GM19395 (cell line): ENCODE results near the gene NOSTRIN.
"Not testable (repeated sequence)": the region's sequence is repeated elsewhere in the genome, so short reads cannot be mapped to it uniquely, and the experiment has no call there.

Source experiments
- ATAC-seq: cut with Tn5 transposase; IDR thresholded peaks from one replicate; pipeline ENCODE4 v1.9.1; 2021; ENCODE audit warnings: mild to moderate bottlenecking, moderate library complexity; ENCODE audit not compliant: unreplicated experiment

The NOSTRIN gene

GRCh38 chr2:168867164-168867563 is 64.7 kb downstream of the NOSTRIN start:
- ATAC-seq: not testable (repeated sequence)

DNA sequence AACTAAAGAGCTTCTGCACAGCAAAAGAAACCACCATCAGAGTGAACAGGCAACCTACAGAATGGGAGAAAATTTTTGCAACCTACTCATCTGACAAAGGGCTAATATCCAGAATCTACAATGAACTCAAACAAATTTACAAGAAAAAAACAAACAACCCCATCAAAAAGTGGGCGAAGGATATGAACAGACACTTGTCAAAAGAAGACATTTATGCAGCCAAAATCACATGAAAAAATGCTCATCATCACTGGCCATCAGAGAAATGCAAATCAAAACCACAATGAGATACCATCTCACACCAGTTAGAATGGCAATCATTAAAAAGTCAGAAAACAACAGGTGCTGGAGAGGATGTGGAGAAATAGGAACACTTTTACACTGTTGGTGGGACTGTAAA is 67.9 kb downstream of the NOSTRIN start:
- not testable (repeated sequence) for ATAC-seq

- ATAC-seq: not testable (repeated sequence)
Measured at GRCh38 chr2:168870824-168871223, 68.4 kb downstream of the NOSTRIN start.

- ATAC-seq: no peak
Measured at GRCh38 chr2:168874368-168875054, 72.1 kb downstream of the NOSTRIN start.

DNA sequence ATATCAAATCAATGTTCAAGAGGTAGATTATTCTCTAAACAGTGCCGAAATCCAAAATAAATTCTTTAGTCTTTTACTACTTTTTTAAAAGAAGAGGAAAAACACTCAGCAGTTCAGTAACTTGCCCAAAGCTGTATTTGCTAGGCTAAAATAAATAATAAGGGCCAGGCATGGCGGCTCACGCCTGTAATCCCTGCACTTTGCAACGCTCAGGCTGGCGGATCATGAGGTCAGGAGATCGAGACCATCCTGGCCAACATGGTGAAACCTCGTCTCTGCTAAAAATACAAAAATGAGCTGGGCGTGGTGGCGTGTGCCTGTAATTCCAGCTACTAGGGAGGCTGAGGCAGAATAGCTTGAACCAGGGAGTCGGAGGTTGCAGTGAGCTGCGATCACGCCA is 79.7 kb downstream of the NOSTRIN start:
- ATAC-seq: not testable (repeated sequence)

DNA sequence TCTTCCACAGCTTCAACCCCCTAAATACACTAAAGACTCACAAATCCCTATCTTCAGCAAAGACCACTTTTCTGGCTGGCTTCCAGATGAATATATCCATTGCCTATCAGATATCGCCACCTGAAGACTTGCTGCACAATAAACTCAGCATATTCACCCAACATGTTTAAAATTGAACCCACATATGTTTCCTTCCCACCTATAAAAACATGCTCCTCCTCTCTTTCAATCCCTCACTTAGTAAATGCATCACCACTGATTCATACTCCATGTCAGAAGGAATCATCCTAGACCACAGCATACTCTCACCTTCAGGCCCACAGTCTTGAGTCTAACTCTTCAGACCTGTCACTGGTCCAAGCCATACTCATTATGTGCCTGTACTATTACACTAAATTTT is 82.5 kb downstream of the NOSTRIN start:
- no peak for ATAC-seq

DNA sequence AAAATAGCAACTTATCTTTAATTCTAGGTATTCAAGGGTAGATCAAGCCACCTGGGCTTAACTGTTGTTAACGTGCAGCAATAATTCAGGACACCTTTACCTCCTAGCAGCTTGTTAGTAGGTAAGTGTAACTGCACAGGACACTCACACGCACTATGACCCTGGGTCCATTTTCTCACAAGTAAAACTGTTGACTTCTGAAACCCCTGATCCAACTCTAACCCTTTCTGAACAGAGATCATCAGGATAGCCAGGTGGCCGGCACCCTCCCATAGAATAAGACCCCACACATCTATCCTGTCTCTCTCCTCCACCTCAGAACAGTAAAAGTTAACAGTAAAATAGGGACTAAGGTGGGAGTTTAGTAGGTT is 87.2 kb downstream of the NOSTRIN start:
- peak; percentile 10 for ATAC-seq

DNA sequence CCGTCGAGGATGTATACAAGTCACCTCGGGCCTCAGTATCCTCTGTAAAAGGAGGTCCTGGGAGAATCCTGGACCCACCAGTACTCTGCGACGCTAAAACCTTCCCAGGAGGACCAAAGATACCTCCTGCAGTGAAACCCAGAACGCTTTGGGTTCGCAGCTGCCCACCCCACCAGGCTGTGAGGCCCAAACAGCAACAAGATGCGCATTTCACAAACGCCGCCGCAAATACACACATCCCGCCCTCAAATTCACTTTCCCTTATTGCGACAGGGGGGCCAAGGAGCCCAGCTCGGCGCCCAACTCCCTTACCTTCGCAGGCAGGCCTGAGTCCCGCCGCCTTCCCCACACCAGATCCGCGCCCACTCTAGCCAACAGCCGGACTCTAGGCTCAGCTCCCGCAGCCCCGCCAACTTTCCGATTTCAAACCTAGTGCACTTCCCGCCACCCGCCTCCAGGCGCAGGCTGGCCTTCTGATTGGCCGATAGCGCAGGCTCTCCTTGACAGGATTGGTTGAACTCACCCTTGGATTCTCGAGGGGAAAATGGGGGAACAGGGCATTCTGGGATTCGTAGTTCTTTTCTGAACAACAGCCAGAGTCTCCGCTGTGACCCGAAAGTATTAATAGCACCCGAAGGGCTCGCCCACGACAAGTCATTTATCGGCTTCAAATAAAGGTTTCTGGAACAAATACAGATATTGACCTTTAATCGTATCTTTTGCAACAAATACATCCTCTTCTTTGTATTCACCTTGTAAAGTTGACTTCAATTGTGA is 87.8 kb downstream of the NOSTRIN start, which contains the start of gene SPC25:
TSS of gene SPC25 (minus strand) at position 425 of the 777 bp plus-strand sequence. CDS start 911 bp downstream, outside the sequence.
- ATAC-seq: peak; percentile 100

DNA sequence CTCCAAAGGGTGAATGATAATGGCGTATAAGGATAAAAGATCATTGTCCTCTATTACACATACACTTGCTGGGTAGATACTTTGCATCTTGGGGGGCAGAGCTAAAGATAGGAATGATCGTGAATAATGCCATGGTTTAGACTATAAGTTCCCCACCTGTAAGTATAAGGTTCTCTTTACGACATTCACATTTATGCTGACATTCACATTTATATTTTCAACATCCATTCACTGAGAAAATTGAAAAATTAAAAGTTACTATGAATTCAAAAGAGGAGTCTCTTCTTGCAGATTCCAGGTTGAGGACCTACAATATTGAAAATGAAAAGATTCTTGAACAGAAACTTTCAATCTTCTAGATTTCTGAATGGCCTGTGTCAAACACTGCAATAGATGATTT is 89.9 kb downstream of the NOSTRIN start:
- ATAC-seq: no peak

- ATAC-seq: no peak
Measured at GRCh38 chr2:168894101-168894500, 91.7 kb downstream of the NOSTRIN start.

DNA sequence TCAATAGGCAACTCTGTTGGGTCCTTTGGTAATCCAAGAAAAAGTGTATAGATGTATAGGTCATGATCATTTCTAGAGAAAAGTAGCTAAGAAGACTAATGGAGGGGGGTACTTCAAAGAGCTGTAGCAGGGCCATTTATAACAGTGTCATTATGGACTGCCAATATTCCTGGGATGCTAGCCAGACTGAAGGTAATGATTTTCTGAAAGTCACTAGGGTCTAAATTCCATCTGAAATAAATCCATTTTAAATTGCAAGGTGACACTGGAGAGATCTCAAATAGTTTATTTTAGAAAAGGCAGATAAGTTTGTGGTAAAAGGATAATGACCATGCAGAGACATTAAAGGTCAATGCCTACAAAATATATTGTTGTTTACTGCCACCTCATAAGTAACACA is 92.3 kb downstream of the NOSTRIN start:
- no peak for ATAC-seq

- no peak for ATAC-seq
Measured at GRCh38 chr2:168895771-168896170, 93.3 kb downstream of the NOSTRIN start.

DNA sequence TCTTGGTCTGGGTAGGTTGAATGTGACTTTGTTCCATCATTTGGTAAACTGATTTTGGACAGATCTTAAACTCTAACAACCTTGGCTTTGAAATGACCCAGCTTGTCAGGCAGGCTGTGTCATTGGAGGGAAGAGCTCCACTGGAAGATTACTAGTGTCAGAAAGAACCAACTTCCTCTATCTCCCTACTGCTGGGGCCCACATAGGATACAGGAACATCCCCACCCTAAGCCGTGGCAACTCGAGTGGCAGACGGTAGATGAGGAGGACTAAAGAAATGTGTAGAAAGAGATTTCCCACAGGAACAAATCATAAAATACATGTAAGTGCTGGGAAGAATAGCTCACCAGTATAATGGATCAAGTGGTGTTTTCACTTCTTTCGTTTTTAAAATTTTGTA is 94.3 kb downstream of the NOSTRIN start:
- no peak for ATAC-seq

DNA sequence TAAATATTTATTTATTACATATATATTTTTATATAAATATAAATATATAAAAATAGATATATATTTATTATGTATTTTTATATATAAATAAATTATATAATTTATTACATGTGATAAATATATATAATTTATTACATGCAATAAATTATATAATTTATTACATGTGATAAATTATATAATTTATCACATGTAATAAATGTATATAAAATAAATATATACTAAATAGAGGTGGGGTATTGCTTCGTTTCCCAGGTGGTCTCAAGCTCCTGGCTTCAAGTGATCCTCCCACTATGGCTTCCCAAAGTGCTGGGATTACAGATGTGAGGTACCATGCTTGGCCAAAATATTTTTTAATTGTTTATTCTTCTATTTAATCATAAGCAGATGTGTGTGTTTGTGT is 95.0 kb downstream of the NOSTRIN start:
- no peak for ATAC-seq

GRCh38 chr2:168901003-168901402 is 98.6 kb downstream of the NOSTRIN start, which contains the start of gene G6PC2:
Gene G6PC2, plus strand, starts transcription at chr2:168901291. Its CDS starts 41 bp downstream, at chr2:168901332.
- no peak for ATAC-seq

DNA sequence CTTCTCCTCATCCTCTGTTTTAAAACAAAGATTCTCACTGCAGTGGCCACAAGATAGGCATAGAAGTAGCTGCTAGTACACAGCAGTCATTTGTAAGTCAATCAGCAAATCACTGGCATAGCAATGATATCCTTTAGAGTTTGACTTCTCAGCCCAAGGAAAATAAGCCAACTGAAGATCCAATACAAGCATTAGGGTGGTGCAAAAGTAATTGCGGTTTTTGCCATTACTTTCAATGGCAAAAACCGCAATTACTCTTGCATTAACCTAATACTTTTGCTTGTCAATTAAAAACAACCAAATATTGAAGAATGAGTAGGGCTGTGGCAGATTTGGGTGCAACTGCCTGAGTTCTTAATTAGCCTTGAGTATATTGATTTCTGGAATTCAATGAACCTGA is 101.5 kb downstream of the NOSTRIN start:
- no peak for ATAC-seq

GRCh38 chr2:168904358-168904757 is 101.9 kb downstream of the NOSTRIN start:
- no peak for ATAC-seq

DNA sequence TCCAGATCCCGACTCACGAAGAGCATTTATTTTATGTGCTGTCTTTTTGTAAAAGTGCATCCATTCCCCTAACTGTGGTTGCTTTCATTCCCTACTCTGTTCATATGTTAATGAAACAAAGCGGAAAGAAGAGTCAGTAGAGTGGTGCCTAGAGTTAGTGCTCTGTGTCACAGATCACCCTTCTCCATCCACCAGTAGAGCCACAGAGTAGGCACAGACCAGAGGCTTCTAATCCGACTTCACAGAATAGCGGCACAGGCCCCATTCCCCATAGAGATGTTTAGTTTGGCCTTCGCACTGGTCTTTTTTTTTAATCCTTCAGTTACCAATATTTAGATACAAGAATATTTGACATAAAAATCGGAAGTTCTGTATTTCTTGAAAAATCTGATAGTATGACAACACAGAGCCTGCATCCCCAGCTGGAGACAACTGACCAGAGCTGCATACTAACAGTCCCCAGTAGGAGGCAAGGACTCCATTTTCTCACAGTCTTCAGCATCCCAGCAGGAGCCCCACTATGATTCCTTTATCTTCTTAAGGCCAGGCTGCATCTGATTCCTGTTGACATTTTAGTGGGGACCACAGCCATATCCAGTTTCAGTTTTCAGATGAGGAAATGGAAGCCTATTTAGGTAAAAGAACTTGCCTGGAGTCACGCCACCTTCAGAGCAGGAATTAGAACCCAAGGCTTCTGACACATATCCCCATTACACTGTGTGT is 105.7 kb downstream of the NOSTRIN start:
- ATAC-seq: no peak

GRCh38 chr2:168910330-168910729 is 107.9 kb downstream of the NOSTRIN start:
- no peak for ATAC-seq

DNA sequence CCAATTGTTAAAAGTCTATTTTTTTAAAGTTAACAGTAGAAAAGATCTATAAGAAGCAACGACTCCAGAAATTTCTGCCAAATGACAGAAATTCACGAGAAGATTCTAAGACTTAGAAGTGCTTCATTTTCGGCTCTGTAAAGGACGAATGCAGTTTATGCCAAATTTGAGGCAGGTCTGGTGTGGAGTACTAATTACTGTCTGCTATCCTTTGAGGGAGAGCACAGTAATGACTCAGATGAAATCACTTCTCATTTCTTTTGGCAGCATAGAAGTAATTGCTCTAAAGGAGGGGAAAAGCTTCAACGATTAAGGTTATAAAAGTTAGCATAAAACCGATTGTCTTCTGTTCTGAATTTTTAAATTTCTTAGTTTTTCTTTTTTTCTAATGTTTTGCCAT is 110.0 kb downstream of the NOSTRIN start:
- no peak for ATAC-seq

- no peak for ATAC-seq
Measured at GRCh38 chr2:168912901-168913369, 110.5 kb downstream of the NOSTRIN start.
